Thoracic aorta (tissue), 2 donors: Measurements from ENCODE around the gene SOX6. TPM values are rescaled to one million over a fixed set of nuclear protein-coding genes. Genes with fewer than 3 reads are reported as not detected.

Experiments used
- ATAC-seq: fragments of 150-250 bp; one replicate; pipeline ENCODE4 v1.8.0; 2017; ENCODE audit warnings: low read depth; ENCODE audit not compliant: insufficient number of reproducible peaks, low FRiP score
- DNase-seq: peaks from one replicate; pipeline ENCODE4 v3.0.0-alpha.2; 2020; ENCODE audit warnings: low spot score
- H3K27ac ChIP-seq, 2 donors: fragments of 200-600 bp; sonication (generic); 1 replicate in 1 of 2; 2 replicates in 1 of 2; pipeline ENCODE4 v1.5.1; 2016; ENCODE audit warnings: mild to moderate bottlenecking in 2 of 2, moderate library complexity in 2 of 2
- H3K27me3 ChIP-seq: fragments of 200-600 bp; sonication (generic); replicated peaks from 2 replicates; pipeline ENCODE4 v1.6.0; 2016; ENCODE audit warnings: mild to moderate bottlenecking; ENCODE audit not compliant: insufficient read depth
- H3K36me3 ChIP-seq: fragments of 200-600 bp; sonication (generic); one replicate; pipeline ENCODE4 v1.5.1; 2016
- H3K4me1 ChIP-seq, 2 donors: fragments of 200-600 bp; sonication (generic); 1 replicate in 1 of 2; 2 replicates in 1 of 2; pipeline versions ENCODE4 v1.5.1 to v1.6.0; 2016; ENCODE audit warnings: low read depth in 2 of 2, mild to moderate bottlenecking in 1 of 2; ENCODE audit not compliant: control insufficient read depth in 1 of 2
- H3K4me3 ChIP-seq: fragments of 200-600 bp; sonication (generic); 2 replicates; pipeline ENCODE4 v1.5.1; 2016; ENCODE audit warnings: mild to moderate bottlenecking
- H3K9me3 ChIP-seq: fragments of 200-600 bp; sonication (generic); 2 replicates; pipeline ENCODE4 v1.5.1; 2016
- total RNA-seq, 2 donors: library from RNA; depleted of rRNA; stranded (reverse); fragments of >200 nt; gene quantifications; one replicate each; pipeline versions ENCODE4 v1.1.0 to v1.2.3, GENCODE V29; 2016
- TF ChIP-seq, protein P1 (sequence below): fragments of 200-600 bp; sonication (generic); IDR thresholded peaks from one replicate; pipeline ENCODE4 v1.5.1; 2019; ENCODE audit warnings: antibody characterized with exemption

The SOX6 gene
- total RNA-seq, 2 donors from 2014 or later: 0.27 to 0.56 TPM

DNA sequence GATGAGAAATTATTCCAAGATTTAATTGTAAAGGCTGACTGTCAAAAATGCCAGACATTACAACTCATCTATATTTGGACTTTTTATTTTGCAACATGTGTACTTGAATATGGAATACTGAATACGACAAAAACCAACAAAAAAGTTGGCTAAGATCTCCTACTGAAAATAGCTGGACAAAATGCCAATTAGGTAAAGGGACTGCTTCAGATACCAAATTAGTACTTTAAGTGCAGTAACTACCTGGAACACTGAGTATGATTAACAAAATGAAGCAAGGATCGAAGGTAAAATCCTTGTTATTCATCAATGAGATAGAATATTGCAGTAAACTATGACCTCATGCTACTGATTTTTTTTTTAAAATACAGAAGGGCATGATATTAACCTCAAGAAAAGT, 173.8 kb downstream of the SOX6 start:
- Histone ChIP-seq H3K27me3 (no peaks in the 10 kb centered on the region), H3K36me3 (no peaks in the 10 kb centered on the region), H3K4me3 (no peak overlapping the region), H3K4me1 (peaks cover 4 to 6% of the 10 kb centered on the region in 2 donors), H3K27ac (no peak overlapping the region), H3K9me3 (no peaks in the 10 kb centered on the region)
- ATAC-seq (no peak), DNase-seq (no peak)
- TF ChIP-seq, protein P1, sequence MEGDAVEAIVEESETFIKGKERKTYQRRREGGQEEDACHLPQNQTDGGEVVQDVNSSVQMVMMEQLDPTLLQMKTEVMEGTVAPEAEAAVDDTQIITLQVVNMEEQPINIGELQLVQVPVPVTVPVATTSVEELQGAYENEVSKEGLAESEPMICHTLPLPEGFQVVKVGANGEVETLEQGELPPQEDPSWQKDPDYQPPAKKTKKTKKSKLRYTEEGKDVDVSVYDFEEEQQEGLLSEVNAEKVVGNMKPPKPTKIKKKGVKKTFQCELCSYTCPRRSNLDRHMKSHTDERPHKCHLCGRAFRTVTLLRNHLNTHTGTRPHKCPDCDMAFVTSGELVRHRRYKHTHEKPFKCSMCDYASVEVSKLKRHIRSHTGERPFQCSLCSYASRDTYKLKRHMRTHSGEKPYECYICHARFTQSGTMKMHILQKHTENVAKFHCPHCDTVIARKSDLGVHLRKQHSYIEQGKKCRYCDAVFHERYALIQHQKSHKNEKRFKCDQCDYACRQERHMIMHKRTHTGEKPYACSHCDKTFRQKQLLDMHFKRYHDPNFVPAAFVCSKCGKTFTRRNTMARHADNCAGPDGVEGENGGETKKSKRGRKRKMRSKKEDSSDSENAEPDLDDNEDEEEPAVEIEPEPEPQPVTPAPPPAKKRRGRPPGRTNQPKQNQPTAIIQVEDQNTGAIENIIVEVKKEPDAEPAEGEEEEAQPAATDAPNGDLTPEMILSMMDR: no peak

- H3K4me1 ChIP-seq: peaks cover 4 to 6% of the 10 kb centered on the region in 2 donors
- TF ChIP-seq, protein P1: no peak
- no peak for ATAC-seq
These were observed 175.5 kb downstream of the SOX6 start for GRCh38 chr11:16180868-16181267.

GRCh38 chr11:16179676-16180075, 176.7 kb downstream of the SOX6 start:
- H3K36me3 ChIP-seq: no peaks in the 10 kb centered on the region
- DNase-seq: no peak
- H3K27ac ChIP-seq: no peak overlapping the region
- H3K4me1 ChIP-seq: peaks cover 4 to 6% of the 10 kb centered on the region in 2 donors
- H3K4me3 ChIP-seq: no peak overlapping the region
- H3K9me3 ChIP-seq: no peaks in the 10 kb centered on the region
- no peaks in the 10 kb centered on the region for H3K27me3 ChIP-seq
- TF ChIP-seq, protein P1: no peak
- no peak for ATAC-seq

More at GRCh38 chr11:16180868-16181267, 175.5 kb downstream of the SOX6 start:
- Histone ChIP-seq H3K27ac (no peak overlapping the region), H3K36me3 (no peaks in the 10 kb centered on the region), H3K27me3 (no peaks in the 10 kb centered on the region), H3K9me3 (no peaks in the 10 kb centered on the region), H3K4me3 (no peak overlapping the region)
- no peak for DNase-seq

DNA sequence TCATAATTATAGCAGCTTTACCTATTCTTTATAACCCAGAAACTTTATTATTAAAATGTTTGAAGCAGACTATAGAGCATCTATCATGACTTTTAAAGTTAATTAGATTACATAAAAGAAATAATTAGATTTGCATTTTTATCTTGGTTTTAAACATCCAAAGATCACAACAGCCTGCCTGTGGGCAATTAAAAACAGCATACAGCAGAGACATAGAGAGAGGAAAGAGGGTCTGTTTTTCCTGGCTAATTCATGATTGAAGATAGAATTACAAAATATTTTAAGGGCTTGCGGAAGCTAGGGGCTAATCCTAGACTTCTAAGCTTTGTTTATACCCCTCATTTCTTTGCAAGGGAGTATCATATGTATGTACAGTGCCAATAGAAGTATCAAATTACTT, 178.1 kb downstream of the SOX6 start:
- TF ChIP-seq, protein P1: no peak
- Histone ChIP-seq H3K36me3 (no peaks in the 10 kb centered on the region), H3K9me3 (no peaks in the 10 kb centered on the region), H3K4me3 (no peak overlapping the region), H3K27me3 (no peaks in the 10 kb centered on the region), H3K4me1 (peaks cover 4 to 6% of the 10 kb centered on the region in 2 donors), H3K27ac (no peak overlapping the region)
- ATAC-seq (no peak), DNase-seq (no peak)

GRCh38 chr11:16177688-16178087, 178.7 kb downstream of the SOX6 start:
- Histone ChIP-seq H3K36me3 (no peaks in the 10 kb centered on the region), H3K4me3 (no peak overlapping the region), H3K27ac (no peak overlapping the region), H3K4me1 (peaks cover 4 to 6% of the 10 kb centered on the region in 2 donors), H3K9me3 (no peaks in the 10 kb centered on the region), H3K27me3 (no peaks in the 10 kb centered on the region)
- TF ChIP-seq, protein P1: no peak
- ATAC-seq (no peak), DNase-seq (no peak)
